ENCODE results near the gene BCS1L.

GRCh38 chr2:218645126-218645525, 14.4 kb upstream of the BCS1L start:
- TF ChIP-seq EZH2phosphoT487 (IDR thresholded peaks at IDR 0.05; ENCODE audit: low read depth, severe bottlenecking, unreplicated experiment), result no peak
- TF ChIP-seq, protein P1, sequence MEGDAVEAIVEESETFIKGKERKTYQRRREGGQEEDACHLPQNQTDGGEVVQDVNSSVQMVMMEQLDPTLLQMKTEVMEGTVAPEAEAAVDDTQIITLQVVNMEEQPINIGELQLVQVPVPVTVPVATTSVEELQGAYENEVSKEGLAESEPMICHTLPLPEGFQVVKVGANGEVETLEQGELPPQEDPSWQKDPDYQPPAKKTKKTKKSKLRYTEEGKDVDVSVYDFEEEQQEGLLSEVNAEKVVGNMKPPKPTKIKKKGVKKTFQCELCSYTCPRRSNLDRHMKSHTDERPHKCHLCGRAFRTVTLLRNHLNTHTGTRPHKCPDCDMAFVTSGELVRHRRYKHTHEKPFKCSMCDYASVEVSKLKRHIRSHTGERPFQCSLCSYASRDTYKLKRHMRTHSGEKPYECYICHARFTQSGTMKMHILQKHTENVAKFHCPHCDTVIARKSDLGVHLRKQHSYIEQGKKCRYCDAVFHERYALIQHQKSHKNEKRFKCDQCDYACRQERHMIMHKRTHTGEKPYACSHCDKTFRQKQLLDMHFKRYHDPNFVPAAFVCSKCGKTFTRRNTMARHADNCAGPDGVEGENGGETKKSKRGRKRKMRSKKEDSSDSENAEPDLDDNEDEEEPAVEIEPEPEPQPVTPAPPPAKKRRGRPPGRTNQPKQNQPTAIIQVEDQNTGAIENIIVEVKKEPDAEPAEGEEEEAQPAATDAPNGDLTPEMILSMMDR (IDR thresholded peaks at IDR 0.05; ENCODE audit: poor library complexity), result no peak
- TF ChIP-seq EZH2 (IDR thresholded peaks at IDR 0.05; ENCODE audit: borderline replicate concordance), result no peak

Measured in hepatocyte (in vitro differentiated cells).